LNCAP (cell line): Measurements from ENCODE around the gene ZDHHC12.

ENCODE experiments used
- TF ChIP-seq, protein P1 (sequence below): fragments of 450-650 bp; IDR thresholded peaks from 2 replicates; pipeline ENCODE4 v1.5.1; 2017; ENCODE audit warnings: mild to moderate bottlenecking

Gene ZDHHC12, protein sequence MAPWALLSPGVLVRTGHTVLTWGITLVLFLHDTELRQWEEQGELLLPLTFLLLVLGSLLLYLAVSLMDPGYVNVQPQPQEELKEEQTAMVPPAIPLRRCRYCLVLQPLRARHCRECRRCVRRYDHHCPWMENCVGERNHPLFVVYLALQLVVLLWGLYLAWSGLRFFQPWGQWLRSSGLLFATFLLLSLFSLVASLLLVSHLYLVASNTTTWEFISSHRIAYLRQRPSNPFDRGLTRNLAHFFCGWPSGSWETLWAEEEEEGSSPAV

DNA sequence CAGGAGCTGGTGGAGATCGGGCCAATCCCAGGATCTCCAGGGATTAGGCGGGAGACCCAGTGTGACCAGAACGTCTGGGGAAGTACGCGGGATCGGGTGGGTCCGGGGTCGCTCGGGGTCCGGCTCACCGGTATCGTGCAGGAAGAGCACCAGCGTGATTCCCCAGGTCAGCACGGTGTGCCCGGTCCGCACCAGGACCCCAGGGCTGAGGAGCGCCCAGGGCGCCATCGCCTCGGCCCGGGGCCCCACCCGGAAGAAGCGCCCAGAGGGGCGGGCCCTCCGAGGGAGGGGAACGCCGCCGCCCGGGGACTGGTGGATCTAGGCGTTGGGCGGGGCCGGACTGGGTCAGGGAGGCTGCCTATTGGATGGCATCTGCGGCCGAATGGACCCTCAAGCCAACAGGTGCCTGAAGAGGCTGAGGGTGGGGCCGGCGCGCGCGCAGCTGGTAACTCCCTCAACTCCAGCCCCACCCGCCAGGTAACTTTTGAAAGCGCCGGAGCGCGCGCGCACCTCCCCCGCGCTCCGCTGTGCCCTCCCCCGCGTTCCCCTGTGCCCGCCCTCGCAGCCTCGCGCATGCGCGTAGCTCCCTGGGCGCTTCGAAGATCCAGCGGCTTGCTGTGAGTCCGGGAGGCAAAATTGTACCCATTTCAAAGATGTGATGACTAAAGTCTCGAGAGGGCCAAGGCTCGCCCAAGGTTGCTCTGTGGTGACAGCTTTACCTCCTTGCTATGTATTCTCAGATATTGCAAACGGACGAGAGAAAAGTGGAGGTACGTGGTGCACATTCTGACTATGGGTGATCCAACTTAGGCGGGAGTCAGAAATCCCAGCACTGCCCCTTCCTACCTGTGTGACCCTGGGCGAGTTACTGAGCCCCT lies at the start of gene ZDHHC12:
ZDHHC12 (minus strand) TSS at position 262 of the 878 bp plus-strand sequence; CDS start at position 228, 34 bp downstream.
- TF ChIP-seq, protein P1, sequence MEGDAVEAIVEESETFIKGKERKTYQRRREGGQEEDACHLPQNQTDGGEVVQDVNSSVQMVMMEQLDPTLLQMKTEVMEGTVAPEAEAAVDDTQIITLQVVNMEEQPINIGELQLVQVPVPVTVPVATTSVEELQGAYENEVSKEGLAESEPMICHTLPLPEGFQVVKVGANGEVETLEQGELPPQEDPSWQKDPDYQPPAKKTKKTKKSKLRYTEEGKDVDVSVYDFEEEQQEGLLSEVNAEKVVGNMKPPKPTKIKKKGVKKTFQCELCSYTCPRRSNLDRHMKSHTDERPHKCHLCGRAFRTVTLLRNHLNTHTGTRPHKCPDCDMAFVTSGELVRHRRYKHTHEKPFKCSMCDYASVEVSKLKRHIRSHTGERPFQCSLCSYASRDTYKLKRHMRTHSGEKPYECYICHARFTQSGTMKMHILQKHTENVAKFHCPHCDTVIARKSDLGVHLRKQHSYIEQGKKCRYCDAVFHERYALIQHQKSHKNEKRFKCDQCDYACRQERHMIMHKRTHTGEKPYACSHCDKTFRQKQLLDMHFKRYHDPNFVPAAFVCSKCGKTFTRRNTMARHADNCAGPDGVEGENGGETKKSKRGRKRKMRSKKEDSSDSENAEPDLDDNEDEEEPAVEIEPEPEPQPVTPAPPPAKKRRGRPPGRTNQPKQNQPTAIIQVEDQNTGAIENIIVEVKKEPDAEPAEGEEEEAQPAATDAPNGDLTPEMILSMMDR: no peak

DNA sequence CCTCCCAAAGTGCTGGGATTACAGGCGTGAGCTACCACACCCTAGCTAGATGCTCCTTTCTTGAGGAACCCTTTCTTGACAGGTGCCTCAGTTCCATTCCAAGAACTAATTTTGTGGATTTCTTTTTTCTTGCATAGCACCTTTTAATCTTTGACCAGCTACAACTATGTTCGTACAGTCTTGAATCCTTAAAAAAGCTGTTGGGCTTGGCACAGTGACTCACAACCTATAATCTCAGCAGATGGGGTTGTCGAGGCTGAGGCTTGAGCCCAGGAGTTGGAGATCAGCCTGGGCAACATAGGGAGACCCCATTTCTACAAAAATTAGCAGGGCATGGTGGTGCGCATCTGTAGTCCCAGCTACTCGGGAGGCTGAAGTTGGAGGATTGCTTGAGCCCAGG lies 49.1 kb upstream of the ZDHHC12 start:
- TF ChIP-seq, protein P1: no peak

DNA sequence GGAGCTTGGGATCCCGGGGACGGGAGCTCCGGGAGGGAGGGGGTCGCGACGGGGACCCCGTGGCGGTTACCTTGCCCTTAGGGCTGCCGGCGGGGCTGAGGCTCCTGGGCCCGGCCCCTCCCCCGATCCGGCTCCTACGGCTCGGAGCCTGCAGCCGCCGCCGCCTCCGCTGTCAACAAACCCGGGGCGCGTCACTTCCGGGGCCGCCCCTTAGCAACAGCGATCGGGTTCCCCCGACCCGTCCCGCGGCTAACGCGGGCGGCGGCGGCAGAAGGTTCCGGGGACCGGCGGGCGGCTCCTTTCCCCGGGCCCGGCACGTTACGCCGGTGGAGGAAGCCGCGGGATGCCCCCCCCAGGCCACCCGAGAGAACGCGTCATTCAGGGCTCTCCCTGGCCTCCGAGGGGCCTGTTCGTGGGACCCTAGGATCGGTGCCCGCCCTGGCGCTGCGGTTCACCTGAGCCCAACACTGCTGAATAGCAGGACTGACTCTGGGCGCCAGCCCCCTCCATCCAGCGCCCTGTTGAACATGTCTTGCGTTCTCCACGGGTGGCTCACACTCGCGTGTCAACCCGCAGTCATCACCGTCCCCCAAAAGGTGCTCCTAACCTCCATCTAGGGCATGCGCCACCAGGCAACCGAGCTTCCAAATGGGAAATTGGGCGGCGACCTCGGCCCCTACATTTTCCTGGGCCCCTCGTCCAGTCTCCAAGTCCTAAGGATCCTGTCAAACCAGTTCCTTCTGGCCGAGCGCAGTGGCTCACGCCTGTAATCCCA lies 48.0 kb upstream of the ZDHHC12 start, which contains the start of gene ZER1:
ZER1 (minus strand) TSS at position 183 of the 775 bp plus-strand sequence. CDS start 16,362 bp downstream, outside the sequence.
- TF ChIP-seq, protein P1: no peak

DNA sequence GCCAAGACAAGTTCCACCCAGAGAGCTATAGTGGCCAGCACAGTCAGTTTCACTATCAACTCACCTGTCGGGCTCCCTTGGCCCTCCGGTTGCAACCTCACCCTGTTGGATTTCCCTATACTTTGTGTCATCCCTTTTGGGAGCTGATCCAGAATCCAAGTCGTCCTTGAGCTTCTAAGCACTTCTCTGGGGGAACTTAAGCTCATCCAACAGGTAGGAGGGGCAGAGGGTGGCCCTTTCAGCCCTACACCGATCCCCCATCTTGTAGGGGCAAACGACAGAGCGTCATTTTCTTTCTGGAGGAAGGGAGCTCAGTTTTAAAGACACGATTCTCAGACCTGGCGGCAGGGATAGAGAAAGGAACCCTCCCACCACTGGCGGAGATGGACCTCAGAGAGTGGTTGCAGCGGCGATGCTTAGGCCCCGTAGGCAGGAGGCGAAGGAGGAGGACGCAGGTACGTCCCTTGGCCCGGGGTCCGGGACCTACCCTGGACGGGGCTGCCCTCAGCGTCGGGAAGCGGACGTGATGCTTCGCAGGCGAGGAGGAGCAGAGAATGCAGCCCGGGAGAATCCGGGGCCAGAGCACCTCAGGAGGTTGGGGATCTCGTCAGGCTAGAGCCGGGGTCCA lies 47.3 kb upstream of the ZDHHC12 start:
- TF ChIP-seq, protein P1: no peak

DNA sequence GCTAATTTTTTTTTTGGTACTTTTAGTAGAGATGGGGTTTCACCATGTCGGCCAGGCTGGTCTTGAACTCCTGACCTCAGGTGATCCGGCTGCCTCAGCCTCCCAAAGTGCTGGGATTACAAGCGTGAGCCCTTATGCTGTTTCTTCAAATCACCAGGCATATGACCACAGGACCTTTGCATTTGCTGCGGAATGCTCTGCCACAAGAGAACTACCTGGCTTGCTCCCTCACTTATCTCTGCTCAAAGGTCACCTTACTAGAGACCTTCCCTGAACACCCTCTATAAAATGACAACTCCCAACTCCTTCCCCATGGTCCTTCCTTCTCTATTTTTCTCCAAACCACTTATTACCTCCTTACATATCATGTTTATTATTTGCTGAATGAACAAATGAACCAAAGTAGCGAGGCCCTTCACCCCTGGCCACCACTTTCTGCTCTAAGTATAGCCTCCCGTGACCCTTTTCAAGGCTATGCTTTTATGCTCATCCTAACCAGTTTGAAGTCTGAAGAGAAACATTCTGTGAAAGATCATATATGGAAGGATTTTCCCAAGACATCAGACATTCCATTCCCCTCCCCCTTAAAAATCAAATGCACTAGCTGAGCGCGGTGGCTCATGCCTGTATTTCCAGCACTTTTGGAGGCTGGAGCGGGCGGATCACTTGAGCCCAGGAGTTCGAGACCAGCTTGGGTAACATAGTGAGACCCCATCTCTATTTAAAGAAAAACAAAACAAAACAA lies 46.5 kb upstream of the ZDHHC12 start:
- TF ChIP-seq, protein P1: no peak

DNA sequence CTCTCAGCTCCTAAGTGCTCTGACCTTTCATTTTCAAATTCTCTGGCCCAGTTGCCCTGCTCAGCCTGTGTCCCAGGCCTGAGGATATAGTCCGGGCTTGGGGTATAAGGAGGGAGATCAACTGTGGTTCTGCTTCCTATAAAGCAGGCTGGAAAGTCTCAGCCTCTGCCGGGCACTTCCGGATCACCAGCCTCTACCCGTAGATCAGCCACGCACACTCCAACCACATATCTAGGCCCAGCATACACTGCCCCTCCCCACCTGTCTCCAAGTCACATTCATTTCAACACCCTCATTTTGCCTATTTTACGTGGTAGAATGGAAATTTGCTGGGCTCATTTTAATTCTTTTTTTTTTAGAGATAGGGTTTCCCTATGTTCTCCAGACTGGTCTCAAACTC lies 44.7 kb upstream of the ZDHHC12 start:
- TF ChIP-seq, protein P1: no peak
